ENCODE measurements around the gene NAT16. TPM values are rescaled to one million over a fixed set of nuclear protein-coding genes. Genes with fewer than 3 reads are reported as not detected.
"Not testable (repeated sequence)": the region's sequence is repeated elsewhere in the genome, so short reads cannot be mapped to it uniquely, and the experiment has no call there.

NAT16 gene
- total RNA-seq, 1 experiment from 2014 or later, result not detected

- H3K36me3 ChIP-seq, result peaks cover 62% of the 10 kb centered on the region
Measured at GRCh38 chr7:101210143-101210542, 30.1 kb upstream of the NAT16 start.

GRCh38 chr7:101208794-101209193, 28.7 kb upstream of the NAT16 start:
- H3K4me3 ChIP-seq, result no peak overlapping the region
- peaks cover 48% of the 10 kb centered on the region for H3K36me3 ChIP-seq
- H3K27ac ChIP-seq, result no peak overlapping the region
- DNase-seq (ENCODE audit: low read depth in 1 of 2, low spot score in 2 of 2), result no peak
- no peaks in the 10 kb centered on the region for H3K27me3 ChIP-seq (replicated peaks)
- no peaks in the 10 kb centered on the region for H3K9me3 ChIP-seq (replicated peaks)
- no peaks in the 10 kb centered on the region for H3K4me1 ChIP-seq (replicated peaks)

More at GRCh38 chr7:101210143-101210542, 30.1 kb upstream of the NAT16 start:
- no peak overlapping the region for H3K27ac ChIP-seq
- no peak for DNase-seq (ENCODE audit: low read depth in 1 of 2, low spot score in 2 of 2)
- H3K9me3 ChIP-seq (replicated peaks), result no peaks in the 10 kb centered on the region
- H3K27me3 ChIP-seq (replicated peaks), result no peaks in the 10 kb centered on the region
- H3K4me1 ChIP-seq (replicated peaks), result no peaks in the 10 kb centered on the region
- H3K4me3 ChIP-seq, result no peak overlapping the region

DNA sequence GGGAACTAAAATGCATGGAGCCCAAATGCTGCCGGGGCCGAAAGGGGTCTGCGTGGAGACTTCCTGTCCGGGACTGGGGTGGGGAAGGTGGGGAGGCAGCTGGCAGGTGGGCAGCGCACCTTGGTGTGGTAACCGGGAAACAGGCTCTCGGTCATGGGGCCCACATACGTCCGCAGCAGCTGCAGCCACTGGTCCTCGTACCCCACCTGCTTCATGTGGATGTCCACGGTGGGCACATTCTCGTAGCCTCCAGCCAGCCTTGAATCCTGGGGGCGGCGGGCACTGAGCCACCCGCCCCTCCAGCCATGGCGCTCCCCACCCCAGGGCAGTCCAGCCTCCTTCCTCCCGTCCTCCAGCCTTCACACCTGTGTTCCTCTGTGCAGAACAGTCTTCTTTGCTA, 27.4 kb upstream of the NAT16 start:
- H3K27ac ChIP-seq, result no peak overlapping the region
- no peak overlapping the region for H3K4me3 ChIP-seq
- DNase-seq (ENCODE audit: low read depth in 1 of 2, low spot score in 2 of 2), result no peak
- H3K4me1 ChIP-seq (replicated peaks), result no peaks in the 10 kb centered on the region
- H3K9me3 ChIP-seq (replicated peaks), result no peaks in the 10 kb centered on the region
- H3K36me3 ChIP-seq, result peaks cover 42% of the 10 kb centered on the region
- peaks cover 9% of the 10 kb centered on the region for H3K27me3 ChIP-seq (replicated peaks)

DNA sequence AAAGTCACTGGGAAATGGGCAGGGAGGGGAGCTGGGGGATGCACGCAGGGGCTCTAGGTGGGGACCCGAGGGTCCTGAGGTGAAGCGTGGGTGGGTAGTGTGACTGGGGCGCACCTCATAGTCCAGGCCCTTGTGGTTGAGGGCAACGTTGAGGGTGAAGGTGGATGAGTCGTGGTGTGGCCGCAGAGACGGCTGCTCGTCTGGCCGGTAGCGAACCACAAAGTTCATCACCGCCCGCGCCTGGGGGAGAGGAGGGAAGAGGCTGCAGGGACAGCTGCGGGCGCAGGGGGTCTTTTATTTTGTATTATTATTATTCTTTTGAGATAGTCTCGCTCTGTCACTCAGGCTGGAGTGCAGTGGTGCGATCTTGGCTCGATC, 26.6 kb upstream of the NAT16 start:
- Histone ChIP-seq H3K27ac (no peak overlapping the region), H3K4me1 (replicated peaks) (0 out of 2 replicates have a peak, but pooled peaks cover 3% of the 10 kb centered on the region), H3K9me3 (replicated peaks) (0 out of 2 replicates have a peak, but pooled peaks cover 1% of the 10 kb centered on the region), H3K27me3 (replicated peaks) (peaks cover 17% of the 10 kb centered on the region), H3K4me3 (no peak overlapping the region), H3K36me3 (peaks cover 35% of the 10 kb centered on the region)
- no peak for DNase-seq (ENCODE audit: low read depth in 1 of 2, low spot score in 2 of 2)

DNA sequence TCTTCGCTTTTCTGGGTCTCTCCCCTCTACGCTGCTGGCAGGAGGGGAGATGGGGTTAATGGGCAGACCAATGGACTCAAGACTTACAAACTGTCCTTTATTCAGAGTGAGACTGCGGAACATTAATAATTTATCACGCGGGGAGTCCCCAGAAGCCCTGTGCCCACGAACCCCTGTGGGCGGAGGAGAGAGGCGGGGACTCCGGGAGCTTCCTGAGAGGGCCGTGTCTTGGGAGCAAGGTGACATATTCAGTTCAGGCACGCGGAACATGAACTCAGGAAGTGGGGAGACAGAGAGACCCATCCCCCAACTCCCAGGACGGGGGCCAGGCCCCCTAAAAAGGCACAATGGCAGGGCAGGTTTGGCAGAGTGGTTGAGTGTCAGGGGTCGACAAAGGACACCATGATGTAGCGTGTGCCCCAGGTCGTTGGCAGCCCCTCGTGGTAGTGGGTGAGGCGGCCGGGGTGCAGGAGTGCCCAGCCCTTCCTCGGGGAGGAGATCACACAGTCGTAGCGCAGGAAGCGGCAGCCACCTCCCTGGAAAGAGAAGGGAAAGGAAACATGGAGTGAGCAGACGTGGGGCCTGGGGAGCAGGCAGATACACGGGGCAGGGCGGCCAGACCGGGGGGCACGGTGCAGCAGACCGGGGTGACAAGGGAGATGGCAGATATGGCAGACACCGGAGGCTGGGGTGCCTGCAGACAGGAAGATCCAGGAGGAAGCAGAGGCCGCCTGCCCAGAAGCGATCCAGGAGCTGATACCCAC, 26.0 kb upstream of the NAT16 start:
- Histone ChIP-seq H3K4me3 (no peak overlapping the region), H3K36me3 (peaks cover 29% of the 10 kb centered on the region), H3K27me3 (replicated peaks) (peaks cover 20% of the 10 kb centered on the region), H3K4me1 (replicated peaks) (0 out of 2 replicates have a peak, but pooled peaks cover 4% of the 10 kb centered on the region), H3K9me3 (replicated peaks) (0 out of 2 replicates have a peak, but pooled peaks cover 2% of the 10 kb centered on the region), H3K27ac (no peak overlapping the region)
- DNase-seq (ENCODE audit: low read depth in 1 of 2, low spot score in 2 of 2), result no peak

DNA sequence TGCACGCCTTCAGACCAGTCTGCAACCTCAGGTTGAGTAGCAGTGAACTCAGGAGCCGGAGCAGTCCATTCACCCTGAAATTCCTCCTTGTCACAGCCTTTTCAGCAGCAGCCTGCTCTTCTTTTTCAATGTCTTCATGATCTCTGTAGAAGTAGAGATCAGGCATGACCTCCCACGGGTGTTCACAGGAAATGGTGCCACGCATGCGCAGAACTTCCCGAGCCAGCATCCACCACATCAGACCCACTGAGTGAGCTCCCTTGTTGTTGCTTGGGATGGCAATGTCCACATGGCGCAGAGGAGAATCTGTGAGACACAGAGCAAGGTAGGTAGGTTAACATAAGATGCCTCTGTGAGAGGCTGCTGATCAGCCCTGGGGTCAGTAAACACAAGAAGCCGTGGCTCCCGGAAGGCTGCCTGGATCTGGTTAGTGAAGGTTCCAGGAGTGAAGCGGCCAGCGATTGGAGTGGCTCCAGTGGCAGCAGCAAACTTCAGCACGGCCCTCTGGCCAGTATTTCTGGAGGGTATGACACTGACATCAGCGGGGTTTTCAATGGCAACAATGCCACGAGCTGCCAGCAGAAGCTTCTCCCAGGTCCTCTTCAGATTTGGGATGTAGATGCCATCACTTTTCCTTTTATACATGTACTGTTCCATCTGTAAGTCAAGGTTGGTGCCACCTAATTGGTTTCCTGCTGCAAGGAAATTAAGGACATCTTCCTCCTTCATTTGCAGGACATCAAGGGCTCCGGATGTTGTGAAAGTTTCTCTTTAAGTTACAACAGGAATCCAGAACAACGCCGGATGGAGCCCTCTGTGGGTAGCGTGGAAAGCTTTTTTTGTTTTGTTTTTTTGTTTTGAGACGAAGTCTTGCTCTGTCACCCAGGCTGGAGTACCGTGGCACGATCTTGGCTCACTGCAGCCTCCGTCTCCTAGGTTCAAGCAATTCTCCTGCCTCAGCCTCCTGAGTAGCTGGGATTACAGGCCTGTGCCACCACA, 23.9 kb upstream of the NAT16 start:
- H3K27me3 ChIP-seq (replicated peaks), result peaks cover 32% of the 10 kb centered on the region
- H3K4me1 ChIP-seq (replicated peaks); H3K4me3 ChIP-seq; H3K9me3 ChIP-seq (replicated peaks); DNase-seq (ENCODE audit: low read depth in 1 of 2, low spot score in 2 of 2); H3K27ac ChIP-seq: not testable (repeated sequence)
- H3K36me3 ChIP-seq, result peaks cover 15% of the 10 kb centered on the region; the same call in 1 of the 2 replicates

- Histone ChIP-seq H3K27me3 (replicated peaks) (peaks cover 38% of the 10 kb centered on the region), H3K27ac (no peak overlapping the region), H3K4me3 (no peak overlapping the region), H3K4me1 (replicated peaks) (0 out of 2 replicates have a peak, but pooled peaks cover 4% of the 10 kb centered on the region), H3K9me3 (replicated peaks) (0 out of 2 replicates have a peak, but pooled peaks cover 2% of the 10 kb centered on the region), H3K36me3 (peaks cover 12% of the 10 kb centered on the region; the same call in 1 of the 2 replicates)
- no peak for DNase-seq (ENCODE audit: low read depth in 1 of 2, low spot score in 2 of 2)
Measured at GRCh38 chr7:101202603-101202918, 22.5 kb upstream of the NAT16 start.

DNA sequence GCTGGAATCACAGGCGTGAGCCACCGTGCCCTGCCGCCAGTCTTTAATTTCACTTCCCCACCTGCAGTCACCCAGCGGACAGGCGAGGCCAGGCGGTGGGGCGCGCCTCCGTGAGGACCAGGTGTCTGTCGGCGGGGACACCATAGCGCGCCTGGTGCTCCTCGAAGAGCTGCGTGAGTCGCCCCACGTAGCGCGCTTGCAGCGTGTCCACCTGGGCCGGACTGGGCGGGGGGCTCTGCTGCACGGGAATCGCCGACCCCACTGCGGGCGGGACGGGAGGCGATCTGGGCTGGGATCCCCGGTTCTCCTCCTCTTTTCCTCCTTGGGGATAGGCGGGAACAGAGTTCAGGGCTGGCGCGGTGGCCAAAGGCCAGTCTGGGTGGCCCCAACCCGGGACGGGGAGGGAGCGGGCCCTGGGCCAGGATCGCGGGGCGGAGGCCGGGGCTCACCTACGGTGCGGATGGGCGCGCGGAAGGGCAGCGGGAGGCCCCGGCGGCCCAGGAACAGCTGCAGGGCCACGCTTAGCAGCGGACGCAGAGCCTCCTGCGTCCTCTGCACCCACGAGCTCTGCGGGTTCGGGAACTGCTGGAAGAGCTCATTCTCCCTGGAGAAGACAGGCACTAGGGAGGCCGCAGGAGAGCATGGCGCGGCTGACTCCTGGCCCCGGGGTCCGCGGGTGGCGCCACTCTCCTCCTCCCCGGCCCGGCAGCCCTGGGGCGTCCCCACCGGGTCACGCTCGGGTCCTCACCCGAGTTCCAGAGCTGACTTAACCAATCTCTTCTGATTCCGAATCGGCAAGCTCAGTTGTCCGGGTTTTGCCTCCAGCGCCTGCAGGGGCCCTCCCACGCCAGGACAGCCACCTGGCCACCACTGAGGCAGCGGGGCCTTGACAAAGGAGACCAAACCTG, 21.9 kb upstream of the NAT16 start:
- Histone ChIP-seq H3K9me3 (replicated peaks) (0 out of 2 replicates have a peak, but pooled peaks cover 2% of the 10 kb centered on the region), H3K4me1 (replicated peaks) (0 out of 2 replicates have a peak, but pooled peaks cover 4% of the 10 kb centered on the region), H3K27ac (no peak overlapping the region), H3K4me3 (no peak overlapping the region), H3K27me3 (replicated peaks) (peaks cover 43% of the 10 kb centered on the region), H3K36me3 (peaks cover 8% of the 10 kb centered on the region; the same call in 1 of the 2 replicates)
- DNase-seq (ENCODE audit: low read depth in 1 of 2, low spot score in 2 of 2), result no peak

DNA sequence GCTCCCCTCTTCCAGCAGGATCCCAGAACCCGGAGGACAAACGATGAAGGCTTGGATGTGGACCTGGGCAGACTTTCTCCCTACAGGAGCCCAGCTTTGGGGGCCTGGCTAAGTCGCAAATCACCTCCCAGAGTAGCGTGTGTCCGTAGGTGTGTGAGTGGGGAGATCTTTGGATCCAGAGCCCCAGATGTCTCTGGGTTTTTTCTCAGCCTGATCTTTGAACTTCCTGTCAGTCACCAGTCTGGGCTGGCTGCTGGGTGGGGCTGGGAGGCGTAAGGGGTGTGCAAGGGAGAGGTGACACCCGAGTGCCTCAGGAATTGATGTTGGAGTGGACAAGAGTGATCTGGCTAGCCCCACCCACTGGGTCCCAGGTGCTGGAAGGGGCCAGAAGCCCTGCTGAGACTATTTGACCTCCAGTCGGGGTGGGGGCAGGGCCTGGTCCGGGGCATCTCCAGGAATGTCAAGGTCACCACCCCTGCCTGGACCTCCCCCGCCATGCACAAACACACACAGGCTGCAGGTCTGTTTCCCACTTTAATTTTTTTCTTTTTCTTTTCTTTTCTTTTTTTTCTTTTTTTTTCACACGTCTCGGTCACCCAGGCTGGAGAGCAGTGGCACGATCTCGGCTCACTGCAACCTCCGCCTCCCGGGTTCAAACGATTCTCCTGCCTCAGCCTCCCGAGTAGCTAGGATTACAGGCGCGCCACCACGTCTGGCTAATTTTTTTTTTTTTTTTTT, 20.9 kb upstream of the NAT16 start, which contains the start of gene MOGAT3:
Gene MOGAT3, minus strand, starts transcription at position 175 of the 738 bp plus-strand sequence. CDS start 182 bp downstream, outside the sequence.
- Histone ChIP-seq H3K27ac (no peak within 1 kb of the TSS), H3K27me3 (replicated peaks) (peaks cover 43% of the 10 kb centered on the region), H3K4me3 (no peak within 1 kb of the TSS), H3K36me3 (peaks cover 3% of the 10 kb centered on the region; the same call in 1 of the 2 replicates), H3K4me1 (replicated peaks) (0 out of 2 replicates have a peak, but pooled peaks cover 4% of the 10 kb centered on the region), H3K9me3 (replicated peaks) (0 out of 2 replicates have a peak, but pooled peaks cover 2% of the 10 kb centered on the region)
- no peak for DNase-seq (ENCODE audit: low read depth in 1 of 2, low spot score in 2 of 2)

- no peak for DNase-seq (ENCODE audit: low read depth in 1 of 2, low spot score in 2 of 2)
- 0 out of 2 replicates have a peak, but pooled peaks cover 4% of the 10 kb centered on the region for H3K4me1 ChIP-seq (replicated peaks)
- H3K36me3 ChIP-seq, result no peaks in the 10 kb centered on the region
- no peak overlapping the region for H3K27ac ChIP-seq
- H3K4me3 ChIP-seq, result no peak overlapping the region
- H3K27me3 ChIP-seq (replicated peaks), result peaks cover 43% of the 10 kb centered on the region
- H3K9me3 ChIP-seq (replicated peaks), result 0 out of 2 replicates have a peak, but pooled peaks cover 2% of the 10 kb centered on the region
Measured at GRCh38 chr7:101200504-101200861, 20.4 kb upstream of the NAT16 start.

DNA sequence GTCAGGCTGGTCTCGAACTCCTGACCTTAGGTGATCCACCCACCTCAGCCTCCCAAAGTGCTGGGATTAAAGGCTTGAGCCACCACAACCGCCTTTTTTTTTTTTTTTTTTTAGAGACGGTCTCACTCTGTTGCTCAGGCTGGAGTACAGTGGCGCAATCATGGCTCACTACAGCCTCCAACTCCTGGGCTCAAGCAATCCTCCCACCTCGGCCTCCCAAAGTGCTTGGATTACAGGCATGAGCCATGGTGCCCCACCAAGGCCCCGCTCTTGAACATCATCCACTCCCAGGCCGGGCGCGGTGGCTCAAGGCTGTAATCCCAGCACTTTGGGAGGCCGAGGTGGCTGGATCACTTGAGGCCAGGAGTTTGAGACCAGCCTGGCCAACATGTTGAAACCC, 19.4 kb upstream of the NAT16 start:
- H3K4me3 ChIP-seq; H3K9me3 ChIP-seq (replicated peaks); H3K4me1 ChIP-seq (replicated peaks); H3K27ac ChIP-seq; DNase-seq (ENCODE audit: low read depth in 1 of 2, low spot score in 2 of 2); H3K36me3 ChIP-seq: not testable (repeated sequence)
- H3K27me3 ChIP-seq (replicated peaks), result peaks cover 43% of the 10 kb centered on the region

GRCh38 chr7:101198476-101198875, 18.4 kb upstream of the NAT16 start:
- H3K36me3 ChIP-seq, result no peaks in the 10 kb centered on the region
- H3K27ac ChIP-seq, result no peak overlapping the region
- H3K9me3 ChIP-seq (replicated peaks), result 0 out of 2 replicates have a peak, but pooled peaks cover 2% of the 10 kb centered on the region
- H3K4me3 ChIP-seq, result no peak overlapping the region
- 0 out of 2 replicates have a peak, but pooled peaks cover 4% of the 10 kb centered on the region for H3K4me1 ChIP-seq (replicated peaks)
- DNase-seq (ENCODE audit: low read depth in 1 of 2, low spot score in 2 of 2), result no peak
- H3K27me3 ChIP-seq (replicated peaks), result peaks cover 46% of the 10 kb centered on the region

Measured in SJSA1 (cell line).